GM18507 (cell line): ENCODE measurements around the gene CTDSP2.
"Not testable (repeated sequence)": the region's sequence is repeated elsewhere in the genome, so short reads cannot be mapped to it uniquely, and the experiment has no call there.

Experiments
- DNase-seq: peaks from one replicate; pipeline ENCODE4 v3.0.0; 2011; ENCODE audit warnings: low read depth; ENCODE audit not compliant: insufficient read length; ENCODE audit errors: extremely low spot score
- FAIRE-seq: peaks from 2 replicates; lab custom pipeline; 2011; peaks lifted over from hg19 to GRCh38; lab: Jason Lieb, UNC

Gene CTDSP2

GRCh38 chr12:57883057-57883456, 36.5 kb upstream of the CTDSP2 start:
- no peak for DNase-seq
- no peak for FAIRE-seq

DNA sequence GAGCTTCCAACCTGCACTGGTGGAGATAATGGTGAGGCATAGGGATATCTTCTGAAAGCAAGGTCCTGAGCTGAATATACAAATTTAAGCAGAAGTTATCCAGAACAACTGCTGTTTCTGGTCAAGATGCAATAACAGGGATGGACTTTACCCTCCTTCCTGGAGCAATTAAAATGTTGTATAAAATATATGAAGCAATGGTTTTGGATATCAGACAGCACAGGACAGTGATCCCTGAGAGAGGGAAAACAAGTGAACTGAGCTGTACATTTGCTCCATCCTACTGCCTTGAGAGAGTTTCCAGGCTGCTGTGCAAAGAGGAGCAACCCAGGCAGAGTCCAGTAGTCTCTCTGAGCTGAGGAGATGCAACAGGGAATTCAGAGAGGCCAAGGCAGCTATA, 36.0 kb upstream of the CTDSP2 start:
- FAIRE-seq (no peak), DNase-seq (no peak)

GRCh38 chr12:57881475-57881874, 34.9 kb upstream of the CTDSP2 start:
- no peak for DNase-seq
- FAIRE-seq, result no peak

DNA sequence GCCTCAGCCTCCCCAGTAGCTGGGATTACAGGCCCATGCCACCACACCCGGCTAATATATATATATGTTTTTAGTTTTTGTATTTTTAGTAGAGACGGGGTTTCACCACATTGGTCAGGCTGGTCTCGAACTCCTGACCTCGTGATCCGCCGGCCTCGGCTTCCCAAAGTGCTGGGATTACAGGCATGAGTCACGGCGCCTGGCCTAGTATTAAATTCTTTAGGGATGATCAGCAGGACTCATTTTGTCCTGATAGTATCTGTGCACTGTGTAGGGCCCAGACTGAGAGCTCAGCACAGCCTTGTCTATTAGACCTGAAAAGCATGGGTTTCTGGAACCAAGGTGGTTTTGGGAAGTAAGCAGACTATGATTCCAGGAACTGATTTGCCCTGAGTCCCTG, 34.5 kb upstream of the CTDSP2 start:
- DNase-seq, FAIRE-seq: not testable (repeated sequence)

- no peak for FAIRE-seq
These were observed 31.3 kb upstream of the CTDSP2 start for GRCh38 chr12:57877876-57878275.

GRCh38 chr12:57875753-57876547, 29.4 kb upstream of the CTDSP2 start:
- DNase-seq (no peak), FAIRE-seq (no peak)

More at GRCh38 chr12:57877876-57878275, 31.3 kb upstream of the CTDSP2 start:
- DNase-seq, result no peak

GRCh38 chr12:57874166-57875108, 27.9 kb upstream of the CTDSP2 start:
- DNase-seq (no peak), FAIRE-seq (no peak)

DNA sequence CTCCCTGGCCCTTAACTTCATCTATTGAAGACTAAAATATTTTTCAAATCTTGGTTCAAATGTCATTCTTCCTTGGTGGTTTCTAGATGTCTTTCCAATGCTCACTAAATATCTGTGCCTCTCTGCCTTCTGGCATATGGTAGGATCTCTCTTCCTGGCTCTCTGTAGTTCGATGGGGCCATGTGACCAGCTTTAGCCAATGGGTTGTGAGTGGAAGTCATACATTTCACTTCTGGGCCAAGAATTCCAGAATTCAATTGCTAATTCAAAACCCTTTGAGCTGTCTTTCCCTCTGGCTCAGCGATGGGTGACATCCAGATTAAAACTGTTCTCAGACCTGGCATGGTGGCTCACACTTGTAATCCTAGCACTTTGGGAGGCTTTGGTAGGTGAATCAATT, 25.8 kb upstream of the CTDSP2 start:
- no peak for FAIRE-seq
- DNase-seq, result no peak

GRCh38 chr12:57869927-57870318, 23.4 kb upstream of the CTDSP2 start:
- DNase-seq (no peak), FAIRE-seq (no peak)

DNA sequence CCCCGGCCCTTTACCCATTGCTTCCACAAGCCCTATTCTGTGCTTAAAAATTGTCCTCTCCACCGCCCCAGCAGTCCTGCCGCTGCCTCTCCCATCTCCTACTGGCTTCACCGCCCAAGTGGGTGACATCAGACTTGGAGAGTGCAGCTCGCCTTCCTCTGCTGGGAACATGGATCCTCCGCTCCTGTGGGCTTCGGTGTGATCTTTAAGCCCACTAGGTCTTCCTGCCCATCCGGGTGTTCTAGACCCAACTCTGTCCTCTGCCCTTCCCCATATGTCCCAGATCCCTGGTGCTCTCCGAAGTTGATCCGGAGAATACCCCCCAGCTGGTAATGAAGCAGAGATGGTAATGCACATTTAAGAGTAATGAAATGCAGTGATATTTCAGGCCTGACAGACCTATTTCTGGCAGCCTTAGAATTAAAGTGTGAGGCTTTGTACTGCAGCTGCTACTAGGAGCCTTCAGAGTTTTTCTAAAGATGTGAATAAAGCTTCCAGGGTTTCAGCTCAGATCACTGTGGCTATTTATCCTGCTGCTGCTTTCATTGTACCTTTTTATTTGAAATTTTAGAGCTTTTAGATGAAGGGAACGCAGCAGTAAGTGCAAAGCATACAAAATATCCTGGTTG, 22.9 kb upstream of the CTDSP2 start:
- no peak for FAIRE-seq
- DNase-seq, result no peak

- FAIRE-seq, result no peak
- DNase-seq, result no peak
These were observed 22.3 kb upstream of the CTDSP2 start for GRCh38 chr12:57868851-57869268.

DNA sequence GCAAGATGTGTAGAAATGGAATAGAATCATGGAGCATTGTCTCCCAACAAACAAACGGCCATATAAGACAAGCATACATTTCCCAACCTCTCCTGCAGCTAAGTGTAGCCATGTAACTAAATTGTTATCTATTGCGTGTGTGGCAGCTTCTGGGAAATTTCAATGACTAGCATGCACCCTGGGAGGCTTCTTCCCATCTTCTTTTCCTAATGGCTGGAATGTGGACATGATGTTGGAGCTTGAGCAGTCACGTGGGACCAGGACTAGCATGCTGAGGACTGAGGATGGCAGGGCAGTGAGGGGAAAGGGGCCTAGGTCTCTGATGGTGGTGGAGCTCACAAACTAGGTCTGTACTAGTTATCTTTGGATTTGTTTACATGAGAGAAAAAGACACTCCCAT, 21.7 kb upstream of the CTDSP2 start:
- no peak for FAIRE-seq

DNA sequence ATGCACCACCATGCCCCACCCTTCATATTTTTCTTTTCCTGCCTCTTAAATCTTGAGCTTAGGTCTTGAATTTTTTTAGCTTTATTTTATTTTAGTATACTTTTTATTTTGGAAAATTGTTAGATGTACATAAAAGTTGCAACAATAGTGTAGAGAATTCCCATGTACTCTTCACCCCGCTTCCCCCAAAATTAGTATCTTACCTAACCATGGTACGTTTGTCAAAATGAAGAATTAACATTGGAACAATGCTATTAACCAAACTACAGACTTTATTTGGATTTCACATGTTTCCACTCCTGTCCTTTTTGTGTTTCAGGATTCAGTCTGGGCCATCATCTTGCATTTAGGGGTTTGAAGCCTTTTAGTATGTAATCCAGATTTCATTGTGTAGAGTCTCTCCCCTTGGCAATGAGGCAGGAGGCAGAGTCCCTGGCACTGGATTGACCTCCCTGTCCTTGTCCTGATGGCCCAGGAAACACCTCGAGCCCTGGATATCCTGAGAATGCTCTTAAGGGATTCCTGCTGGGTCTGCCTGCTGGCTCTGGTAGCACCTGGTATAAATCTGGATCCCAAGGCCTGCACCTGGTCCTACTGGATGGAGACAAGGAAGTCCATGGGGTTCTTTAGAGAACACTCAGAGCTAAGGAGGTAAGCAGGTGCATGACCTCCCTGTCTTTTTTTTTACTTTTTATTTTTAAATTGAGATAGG, 19.9 kb upstream of the CTDSP2 start:
- FAIRE-seq (no peak), DNase-seq (no peak)

More for the DNA sequence above, 21.7 kb upstream of the CTDSP2 start:
- no peak for DNase-seq

- FAIRE-seq (no peak), DNase-seq (no peak)
These were observed 18.7 kb upstream of the CTDSP2 start for GRCh38 chr12:57865084-57865751.

GRCh38 chr12:57864442-57865083, 18.0 kb upstream of the CTDSP2 start:
- no peak for DNase-seq
- FAIRE-seq, result no peak

GRCh38 chr12:57863676-57864075, 17.1 kb upstream of the CTDSP2 start:
- no peak for DNase-seq
- no peak for FAIRE-seq

DNA sequence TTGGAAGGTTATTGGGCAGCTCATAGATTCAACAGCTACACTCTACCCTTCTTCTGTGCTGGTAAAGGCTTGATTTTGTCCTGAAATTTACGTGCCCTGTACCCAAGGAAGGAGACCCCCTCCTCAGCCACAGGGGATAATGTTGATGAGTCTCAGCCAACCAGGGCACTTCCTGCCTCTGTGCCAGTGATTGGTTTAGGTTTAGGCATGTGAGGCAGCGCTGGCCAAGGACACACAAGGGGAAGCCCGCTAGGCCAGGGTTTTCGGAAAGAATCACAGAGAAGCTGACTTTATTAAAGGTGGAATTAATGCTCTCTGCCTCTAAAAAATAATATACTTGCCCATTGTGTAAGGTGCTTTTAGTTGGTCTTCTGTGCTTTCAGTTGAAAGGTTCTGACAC, 15.4 kb upstream of the CTDSP2 start:
- no peak for DNase-seq
- no peak for FAIRE-seq

DNA sequence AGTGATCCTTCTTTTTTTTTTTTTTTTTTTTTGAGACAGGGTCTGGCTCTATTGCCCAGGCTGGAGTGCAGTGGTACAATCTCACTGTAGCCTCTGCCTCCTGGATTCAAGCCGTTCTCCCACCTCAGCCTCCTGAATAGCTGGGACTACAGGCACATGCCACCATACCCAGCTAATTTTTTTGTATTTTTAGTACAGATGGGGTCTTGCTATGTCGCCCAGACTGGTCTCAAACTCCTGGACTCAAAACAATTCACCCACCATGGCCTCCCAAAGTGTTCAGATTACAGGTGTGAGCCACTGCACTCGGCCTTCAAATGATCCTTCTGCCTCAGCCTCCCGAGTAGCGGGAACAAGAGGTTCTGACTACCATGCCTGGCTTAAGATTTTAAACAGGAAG, 14.4 kb upstream of the CTDSP2 start:
- not testable (repeated sequence) for DNase-seq, FAIRE-seq
